ENCODE measurements around the gene MYG1. TPM values are rescaled to one million over a fixed set of nuclear protein-coding genes. Genes with fewer than 3 reads are reported as not detected.

Gene MYG1
- total RNA-seq, 2 experiments from 2014 or later, result 53.4 to 64.9 TPM

DNA sequence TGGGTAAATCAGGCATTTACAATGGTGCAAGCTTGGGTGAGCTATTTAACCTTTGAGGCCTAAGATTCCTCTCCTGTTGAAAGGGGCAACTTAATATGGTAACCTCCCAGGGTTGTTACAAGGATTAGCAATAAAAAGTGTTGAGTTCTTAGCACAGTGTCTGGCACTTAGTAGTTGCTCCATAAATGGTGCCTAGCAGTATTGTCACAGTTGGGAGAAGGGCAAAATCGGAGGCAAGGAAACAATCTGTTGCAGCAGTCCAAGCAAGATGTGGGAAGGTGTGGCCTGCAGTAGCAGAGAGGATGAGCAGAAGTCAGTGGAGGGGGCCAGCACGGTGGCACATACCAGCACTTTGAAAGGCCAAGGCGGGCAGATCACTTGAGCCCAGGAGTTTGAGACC lies 44.0 kb downstream of the MYG1 start:
- H3K9me2 ChIP-seq (ENCODE audit: insufficient read depth, low read length), result no peaks in the 10 kb centered on the region
- ChIA-PET POLR2A (interaction anchor here (1.3 kb wide), 1 partner anchor 46 kb away, joined by 3 read pairs; no protein-coding TSS in a partner anchor), CTCF (ENCODE audit: unreplicated experiment) (no interaction called here)
- no peaks in the 10 kb centered on the region for H3K9me3 ChIP-seq (ENCODE audit: low read length)
- H3K27ac ChIP-seq (ENCODE audit: low read depth, low read length, poor library complexity, severe bottlenecking), result no peak overlapping the region
- DNase-seq (ENCODE audit: low spot score), result no peak
- no peak overlapping the region for H3K4me3 ChIP-seq (ENCODE audit: low read depth, low read length, poor library complexity, severe bottlenecking)
- H4K20me1 ChIP-seq (ENCODE audit: insufficient read depth, low read length), result no peaks in the 10 kb centered on the region
- no peak overlapping the region for H2AFZ ChIP-seq (ENCODE audit: low read length)
- no TSS peak for BruUV-seq (replicated peaks)
- intact Hi-C loops (cut with micrococcal nuclease; ENCODE audit: unreplicated experiment), result no loop called here
- peaks cover 21% of the 10 kb centered on the region for H3K4me1 ChIP-seq (ENCODE audit: insufficient read depth, low read length, poor library complexity, severe bottlenecking)
- no peak overlapping the region for H3K4me2 ChIP-seq (ENCODE audit: low read length)
- no peaks in the 10 kb centered on the region for H3K79me2 ChIP-seq (ENCODE audit: insufficient read depth, low read depth, low read length)
- TF ChIP-seq, protein P1, sequence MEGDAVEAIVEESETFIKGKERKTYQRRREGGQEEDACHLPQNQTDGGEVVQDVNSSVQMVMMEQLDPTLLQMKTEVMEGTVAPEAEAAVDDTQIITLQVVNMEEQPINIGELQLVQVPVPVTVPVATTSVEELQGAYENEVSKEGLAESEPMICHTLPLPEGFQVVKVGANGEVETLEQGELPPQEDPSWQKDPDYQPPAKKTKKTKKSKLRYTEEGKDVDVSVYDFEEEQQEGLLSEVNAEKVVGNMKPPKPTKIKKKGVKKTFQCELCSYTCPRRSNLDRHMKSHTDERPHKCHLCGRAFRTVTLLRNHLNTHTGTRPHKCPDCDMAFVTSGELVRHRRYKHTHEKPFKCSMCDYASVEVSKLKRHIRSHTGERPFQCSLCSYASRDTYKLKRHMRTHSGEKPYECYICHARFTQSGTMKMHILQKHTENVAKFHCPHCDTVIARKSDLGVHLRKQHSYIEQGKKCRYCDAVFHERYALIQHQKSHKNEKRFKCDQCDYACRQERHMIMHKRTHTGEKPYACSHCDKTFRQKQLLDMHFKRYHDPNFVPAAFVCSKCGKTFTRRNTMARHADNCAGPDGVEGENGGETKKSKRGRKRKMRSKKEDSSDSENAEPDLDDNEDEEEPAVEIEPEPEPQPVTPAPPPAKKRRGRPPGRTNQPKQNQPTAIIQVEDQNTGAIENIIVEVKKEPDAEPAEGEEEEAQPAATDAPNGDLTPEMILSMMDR (conservative IDR thresholded peaks at IDR 0.05; ENCODE audit: low read length), result no peak
- H3K36me3 ChIP-seq (ENCODE audit: insufficient read depth, low read length), result no peaks in the 10 kb centered on the region

DNA sequence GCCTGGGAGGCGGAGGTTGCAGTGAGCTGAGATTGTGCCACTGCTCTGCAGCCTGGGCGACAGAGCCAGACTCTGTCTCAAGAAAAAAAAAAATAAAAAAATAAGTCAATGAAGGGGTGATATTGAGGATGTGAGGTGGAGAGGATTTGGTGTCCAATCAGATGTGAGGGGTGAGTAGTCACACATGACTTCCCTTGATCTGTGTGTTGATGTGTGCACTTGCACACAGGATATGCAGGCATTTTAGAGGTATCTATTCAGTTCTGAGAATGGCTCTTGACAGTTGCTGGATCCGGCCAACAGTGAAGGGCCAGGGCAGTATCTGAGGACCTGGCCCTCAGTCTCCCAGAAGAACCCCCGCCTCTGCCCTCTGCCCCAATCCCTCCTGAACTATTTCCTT lies 44.5 kb downstream of the MYG1 start:
- peak overlapping the region; percentile 56; the same call in 1 of the 2 replicates for H2AFZ ChIP-seq (ENCODE audit: low read length)
- peaks cover 21% of the 10 kb centered on the region for H3K4me1 ChIP-seq (ENCODE audit: insufficient read depth, low read length, poor library complexity, severe bottlenecking)
- TF ChIP-seq, protein P1 (conservative IDR thresholded peaks at IDR 0.05; ENCODE audit: low read length), result no peak
- no peak for TF ChIP-seq EZH2phosphoT487 (IDR thresholded peaks at IDR 0.05; ENCODE audit: borderline replicate concordance, low read depth, low read length)
- no peaks in the 10 kb centered on the region for H3K9me2 ChIP-seq (ENCODE audit: insufficient read depth, low read length)
- intact Hi-C loops (cut with micrococcal nuclease; ENCODE audit: unreplicated experiment), result no loop called here
- DNase-seq (ENCODE audit: low spot score), result peak; percentile 33
- CTCF ChIA-PET (ENCODE audit: unreplicated experiment), result interaction anchor here (1.0 to 2.3 kb wide), 3 partner anchors 19 to 130 kb away, joined by 3 to 43 read pairs (median 13); partner anchors contain the start of gene AAAS
- no TSS peak for BruUV-seq (replicated peaks)
- H3K4me2 ChIP-seq (ENCODE audit: low read length), result peak overlapping the region; percentile 80
- H3K27ac ChIP-seq (ENCODE audit: low read depth, low read length, poor library complexity, severe bottlenecking), result no peak overlapping the region
- no peaks in the 10 kb centered on the region for H4K20me1 ChIP-seq (ENCODE audit: insufficient read depth, low read length)
- H3K36me3 ChIP-seq (ENCODE audit: insufficient read depth, low read length), result no peaks in the 10 kb centered on the region
- no peaks in the 10 kb centered on the region for H3K9me3 ChIP-seq (ENCODE audit: low read length)
- H3K79me2 ChIP-seq (ENCODE audit: insufficient read depth, low read depth, low read length), result no peaks in the 10 kb centered on the region
- no peak overlapping the region for H3K4me3 ChIP-seq (ENCODE audit: low read depth, low read length, poor library complexity, severe bottlenecking)
- POLR2A ChIA-PET, result interaction anchor here (0.7 to 4.1 kb wide), 4 partner anchors 19 to 165 kb away, joined by 3 to 30 read pairs (median 3); no protein-coding TSS in a partner anchor

DNA sequence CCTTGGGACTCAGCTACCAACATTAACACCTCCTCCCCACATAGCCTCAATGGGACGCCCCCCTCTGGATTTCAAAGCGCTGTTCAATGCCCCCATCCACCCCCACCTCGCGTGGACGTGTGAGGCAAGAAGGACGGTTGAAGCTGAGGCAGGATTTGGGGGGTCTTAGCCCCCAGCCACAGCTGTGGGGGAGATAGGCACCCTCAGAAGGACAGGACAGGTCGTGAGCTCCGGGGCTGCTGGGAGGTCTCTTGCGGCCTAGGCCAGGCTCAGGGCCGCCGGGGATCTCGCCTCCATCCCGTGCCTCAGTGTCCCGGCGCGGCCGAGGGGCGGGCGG lies 45.0 kb downstream of the MYG1 start:
- DNase-seq (ENCODE audit: low spot score), result no peak
- Histone ChIP-seq H3K79me2 (ENCODE audit: insufficient read depth, low read depth, low read length) (no peaks in the 10 kb centered on the region), H3K36me3 (ENCODE audit: insufficient read depth, low read length) (no peaks in the 10 kb centered on the region), H2AFZ (ENCODE audit: low read length) (peak overlapping the region; percentile 56; the same call in 1 of the 2 replicates), H3K27ac (ENCODE audit: low read depth, low read length, poor library complexity, severe bottlenecking) (no peak overlapping the region), H3K9me3 (ENCODE audit: low read length) (no peaks in the 10 kb centered on the region), H3K4me2 (ENCODE audit: low read length) (peak overlapping the region; percentile 80), H3K4me3 (ENCODE audit: low read depth, low read length, poor library complexity, severe bottlenecking) (peak overlapping the region; percentile 65), H4K20me1 (ENCODE audit: insufficient read depth, low read length) (no peaks in the 10 kb centered on the region), H3K9me2 (ENCODE audit: insufficient read depth, low read length) (no peaks in the 10 kb centered on the region), H3K4me1 (ENCODE audit: insufficient read depth, low read length, poor library complexity, severe bottlenecking) (peaks cover 21% of the 10 kb centered on the region)
- ChIA-PET CTCF (ENCODE audit: unreplicated experiment) (interaction anchor here (0.6 to 2.3 kb wide), 10 partner anchors 12 to 1283 kb away, joined by 3 to 43 read pairs (median 4); partner anchors contain the start of genes AAAS and TARBP2), POLR2A (interaction anchor here (0.7 to 4.1 kb wide), 8 partner anchors 20 to 185 kb away, joined by 3 to 30 read pairs (median 3); partner anchors contain the start of genes AAAS, ESPL1 and TARBP2)
- no peak for TF ChIP-seq EZH2phosphoT487 (IDR thresholded peaks at IDR 0.05; ENCODE audit: borderline replicate concordance, low read depth, low read length)
- TF ChIP-seq, protein P1 (conservative IDR thresholded peaks at IDR 0.05; ENCODE audit: low read length), result no peak
- intact Hi-C loops (cut with micrococcal nuclease; ENCODE audit: unreplicated experiment), result no loop called here
- no TSS peak for BruUV-seq (replicated peaks)

Data from OCI-LY7 (cell line).